K562 (cell line): ENCODE data around the gene RBM17. TPM values are rescaled to one million over a fixed set of nuclear protein-coding genes. Genes with fewer than 3 reads are reported as not detected.

Experiments used
- ARID4B ChIP-seq: sonication (generic); formaldehyde crosslinking; IDR thresholded peaks from 2 replicates; pipeline ENCODE4 v1.8.0; 2022; ENCODE audit warnings: mild to moderate bottlenecking, missing genetic modification reagents
- ATF6 ChIP-seq: sonication (generic); formaldehyde crosslinking; IDR thresholded peaks from 2 replicates; pipeline ENCODE4 v1.4.0; 2020; ENCODE audit warnings: mild to moderate bottlenecking, missing genetic modification reagents
- ATF7 ChIP-seq: fragments of 450-650 bp; IDR thresholded peaks from 2 replicates; pipeline ENCODE4 v1.7.1; 2014; ENCODE audit warnings: mild to moderate bottlenecking, moderate library complexity
- MTA3 ChIP-seq: fragments of 450-650 bp; formaldehyde crosslinking; IDR thresholded peaks from 2 replicates; pipeline ENCODE4 v1.6.1; 2017; ENCODE audit warnings: mild to moderate bottlenecking, borderline replicate concordance
- MXI1 ChIP-seq: IDR thresholded peaks from 2 replicates; pipeline ENCODE4 v1.6.1; 2011; ENCODE audit warnings: low read depth, mild to moderate bottlenecking, improper control_type of control experiment, low read length
- NONO ChIP-seq, 2 experiments: fragments of 200-400 bp in 1 of 2; fragments of 450-650 bp in 1 of 2; formaldehyde crosslinking in 1 of 2; IDR thresholded peaks; 2 replicates each; pipeline ENCODE4 v1.6.1; 2017; ENCODE audit warnings: low read depth in 2 of 2, mild to moderate bottlenecking in 2 of 2, moderate library complexity in 2 of 2, low read length in 1 of 2
- RB1 ChIP-seq: fragments of 450-650 bp; IDR thresholded peaks from 2 replicates; pipeline ENCODE4 v1.6.1; 2017; ENCODE audit warnings: low read depth, mild to moderate bottlenecking
- SPI1 ChIP-seq: IDR thresholded peaks from 2 replicates; pipeline ENCODE4 v1.6.1; 2011; ENCODE audit warnings: low read depth, low read length, control low read depth, borderline replicate concordance
- ZBTB40 ChIP-seq, 2 experiments: fragments of 450-650 bp in 1 of 2; sonication (generic) in 1 of 2; formaldehyde crosslinking in 1 of 2; IDR thresholded peaks; 2 replicates each; pipeline versions ENCODE4 v1.7.1 to v1.9.0; 2016 to 2022; ENCODE audit warnings: inconsistent platforms in 1 of 2, mild to moderate bottlenecking in 1 of 2, missing genetic modification reagents in 1 of 2
- polyA plus RNA-seq, 8 experiments: library from polyadenylated mRNA; depleted of rRNA in 4 of 8; stranded (reverse) in 5 of 8; unstranded in 3 of 8; fragments of >200 nt; fragmentation: Nextera tagmentation in 2 of 8; fragmentation: Illumina TruSeq in 1 of 8; extraction: Ambion mirVana in 2 of 8; extraction: Trizol in 1 of 8; gene quantifications; 2 replicates each; pipeline versions ENCODE4 v1.2.1 to v1.2.3, GENCODE V29; 2011 to 2014; ENCODE audit warnings: inconsistent platforms in 1 of 8, missing spikeins in 1 of 8
- total RNA-seq, 7 experiments: library from RNA; depleted of rRNA in 6 of 7; stranded (reverse); fragments of >200 nt in 6 of 7; fragmentation: Illumina TruSeq in 2 of 7; extraction: Trizol in 2 of 7; gene quantifications; 2 replicates each; pipeline versions ENCODE4 v1.2.1 to v1.2.3, GENCODE V29; 2011 to 2021; ENCODE audit warnings: low replicate concordance in 1 of 7

The RBM17 gene
- total and polyA plus RNA-seq, 9 of the 15 experiments (the other 6 are each of a cell fraction or from before 2014, with no cell fraction given), result 23.6 to 217 (median 124) TPM

GRCh38 chr10:6151087-6151977, 62.5 kb downstream of the RBM17 start (continued):
- TF ChIP-seq ARID4B (CRISPR knock-in tag) (0 out of 2 replicates have a peak, but pooled peaks have one; percentile 10), ZBTB40 (IDR thresholded peaks at IDR 0.05) (0 out of 2 replicates have a peak, but pooled peaks have one; percentile 31), ZBTB40 (CRISPR knock-in tag; IDR thresholded peaks at IDR 0.05) (no peak), ATF7 (peak; percentile 55), RB1 (0 out of 2 replicates have a peak, but pooled peaks have one; percentile 8), ATF6 (CRISPR knock-in tag) (no peak), MTA3 (peak; percentile 46; the same call in 1 of the 2 replicates), NONO (IDR thresholded peaks at IDR 0.05; ENCODE audit: low read depth in 2 of 2, low read length in 1 of 2) (no peak), MXI1 (no peak), SPI1 (peak; percentile 87)
